DND-41 (cell line): ENCODE measurements around the gene PRICKLE3.

Experiments
- ATAC-seq: fragments of 200-7000 bp; cut with Tn5 transposase; 3 replicates; pipeline ENCODE4 v1.9.1; 2021; ENCODE audit warnings: low read depth; ENCODE audit not compliant: insufficient read depth
- DNase-seq: peaks from one replicate; pipeline ENCODE4 v3.0.0-alpha.2; 2020
- H2AFZ ChIP-seq: 2 replicates; pipeline ENCODE4 v1.6.0; 2012; ENCODE audit warnings: low read depth, low read length
- H3K27ac ChIP-seq: 2 replicates; pipeline ENCODE4 v1.5.1; 2012; ENCODE audit warnings: low read length, inconsistent platforms
- H3K27me3 ChIP-seq: fragments of 200-600 bp; sonication (generic); 2 replicates; pipeline ENCODE4 v1.6.0; 2012; ENCODE audit warnings: low read length, mild to moderate bottlenecking, inconsistent platforms; ENCODE audit not compliant: insufficient read depth, poor library complexity
- H3K36me3 ChIP-seq: 2 replicates; pipeline ENCODE4 v1.5.1; 2012; ENCODE audit warnings: low read length, inconsistent platforms; ENCODE audit not compliant: insufficient read depth
- H3K4me1 ChIP-seq: 2 replicates; pipeline ENCODE4 v1.5.1; 2012; ENCODE audit warnings: mild to moderate bottlenecking, low read length; ENCODE audit not compliant: insufficient read depth
- H3K4me2 ChIP-seq: 2 replicates; pipeline ENCODE4 v1.6.0; 2012; ENCODE audit warnings: mild to moderate bottlenecking, moderate library complexity, low read length, inconsistent platforms; ENCODE audit not compliant: insufficient read depth
- H3K4me3 ChIP-seq, 2 experiments: fragments of 200-600 bp in 1 of 2; shearing (Covaris generic) in 1 of 2; 2 replicates each; pipeline ENCODE4 v1.5.1; 2012 to 2016; ENCODE audit warnings: inconsistent platforms in 2 of 2, low read length in 2 of 2, mild to moderate bottlenecking in 2 of 2, low read depth in 1 of 2, moderate library complexity in 1 of 2
- H3K79me2 ChIP-seq: 2 replicates; pipeline ENCODE4 v1.6.0; 2012; ENCODE audit warnings: low read length, inconsistent platforms; ENCODE audit not compliant: insufficient read depth
- H3K9ac ChIP-seq: 2 replicates; pipeline ENCODE4 v1.6.0; 2012; ENCODE audit warnings: low read depth, mild to moderate bottlenecking, inconsistent platforms, low read length, moderate library complexity
- H3K9me3 ChIP-seq: 2 replicates; pipeline ENCODE4 v1.5.1; 2012; ENCODE audit warnings: low read length, moderate library complexity, mild to moderate bottlenecking, inconsistent platforms; ENCODE audit not compliant: insufficient read depth, severe bottlenecking
- H4K20me1 ChIP-seq: 2 replicates; pipeline ENCODE4 v1.6.0; 2012; ENCODE audit warnings: low read length; ENCODE audit not compliant: insufficient read depth
- CTCF ChIP-seq: IDR thresholded peaks from 2 replicates; pipeline ENCODE4 v1.5.1; 2012; ENCODE audit warnings: borderline replicate concordance, low read length, moderate library complexity, mild to moderate bottlenecking; ENCODE audit not compliant: poor library complexity, severe bottlenecking; ENCODE audit errors: extremely low read depth
- EZH2 ChIP-seq: IDR thresholded peaks from 3 replicates; pipeline ENCODE4 v1.6.1; 2012; ENCODE audit warnings: borderline replicate concordance, low read depth, mild to moderate bottlenecking, moderate library complexity, low read length, inconsistent platforms; ENCODE audit not compliant: severe bottlenecking

The PRICKLE3 gene

GRCh38 chrX:49191574-49192011 is 5.4 kb upstream of the PRICKLE3 start:
- H2AFZ ChIP-seq: peak overlapping the region; percentile 72
- ATAC-seq: peak; percentile 22

GRCh38 chrX:49190821-49191573 is 4.8 kb upstream of the PRICKLE3 start:
- peak; percentile 94 for DNase-seq
- ATAC-seq: peak; percentile 90

More at GRCh38 chrX:49191574-49192011, 5.4 kb upstream of the PRICKLE3 start:
- Histone ChIP-seq H3K4me2 (peak overlapping the region; percentile 65), H3K9me3 (no peaks in the 10 kb centered on the region), H3K4me1 (peaks cover 28% of the 10 kb centered on the region), H3K79me2 (peaks cover 9% of the 10 kb centered on the region), H4K20me1 (no peaks in the 10 kb centered on the region), H3K4me3 (peak overlapping the region; percentile 54 to 78; a peak in 3 of 4 replicates), H3K27me3 (no peaks in the 10 kb centered on the region), H3K36me3 (no peaks in the 10 kb centered on the region), H3K27ac (peak overlapping the region; percentile 83), H3K9ac (peak overlapping the region; percentile 85)
- DNase-seq: peak; percentile 45
- TF ChIP-seq CTCF (no peak), EZH2 (no peak)

GRCh38 chrX:49189606-49190005 is 3.4 kb upstream of the PRICKLE3 start:
- H3K27me3 ChIP-seq: no peaks in the 10 kb centered on the region
- H3K4me1 ChIP-seq: peaks cover 40% of the 10 kb centered on the region
- no peaks in the 10 kb centered on the region for H4K20me1 ChIP-seq
- no peak overlapping the region for H2AFZ ChIP-seq
- no peaks in the 10 kb centered on the region for H3K9me3 ChIP-seq
- peak overlapping the region; percentile 58 for H3K4me2 ChIP-seq
- DNase-seq (no peak), ATAC-seq (no peak)
- peaks cover 23% of the 10 kb centered on the region for H3K79me2 ChIP-seq
- peak overlapping the region in 1 of 2 experiments; percentile 70; a peak in 2 of 4 replicates for H3K4me3 ChIP-seq
- no peaks in the 10 kb centered on the region for H3K36me3 ChIP-seq
- no peak overlapping the region for H3K27ac ChIP-seq
- TF ChIP-seq EZH2 (no peak), CTCF (no peak)
- peak overlapping the region; percentile 65 for H3K9ac ChIP-seq

More at GRCh38 chrX:49190821-49191573, 4.8 kb upstream of the PRICKLE3 start:
- Histone ChIP-seq H3K79me2 (peaks cover 10% of the 10 kb centered on the region), H3K36me3 (no peaks in the 10 kb centered on the region), H3K9ac (peak overlapping the region; percentile 85), H3K27me3 (no peaks in the 10 kb centered on the region), H3K27ac (peak overlapping the region; percentile 83), H3K4me3 (peak overlapping the region; percentile 54 to 78; a peak in 3 of 4 replicates), H2AFZ (peak overlapping the region; percentile 72), H3K4me1 (peaks cover 32% of the 10 kb centered on the region), H3K4me2 (peak overlapping the region; percentile 65), H3K9me3 (no peaks in the 10 kb centered on the region), H4K20me1 (no peaks in the 10 kb centered on the region)
- TF ChIP-seq CTCF (no peak), EZH2 (no peak)
